K562 (cell line): Measurements from ENCODE around the gene SPON1. TPM values are rescaled to one million over a fixed set of nuclear protein-coding genes. Genes with fewer than 3 reads are reported as not detected.

ENCODE experiments used
- ATAC-seq: fragments of 200-7000 bp; cut with Tn5 transposase; 3 replicates; pipeline ENCODE4 v1.9.1; 2020; ENCODE audit warnings: moderate library complexity
- BruUV-seq: library from RNA; stranded (reverse); fragments of 400-500 nt; replicated peaks from 2 replicates; lab custom pipeline; 2021; lab: Mats Ljungman, UMichigan
- CTCF ChIA-PET: fragments of 300-600 bp; formaldehyde crosslinking; extraction: SDS; loops from one replicate; lab custom pipeline; 2021; ENCODE audit warnings: low intra/inter-chr PET ratio; lab: Yijun Ruan, JAX
- POLR2A ChIA-PET: fragments of 300-600, 350-650 bp; sonication (Branson Sonifier 250); formaldehyde crosslinking; extraction: SDS; loops from one replicate; lab custom pipeline; 2021; ENCODE audit warnings: antibody characterized with exemption, inconsistent platforms; lab: Yijun Ruan, JAX
- DNase-seq, 4 experiments: peaks; one replicate each; pipeline versions ENCODE4 v3.0.0 to v3.0.0-alpha.2; 2011 to 2018; ENCODE audit warnings: low spot score in 3 of 4, mixed read lengths in 3 of 4; ENCODE audit errors: extremely low read depth in 1 of 4
- FAIRE-seq: peaks from 2 replicates; lab custom pipeline; 2011; peaks lifted over from hg19 to GRCh38; lab: Jason Lieb, UNC
- H2AFZ ChIP-seq: 2 replicates; pipeline ENCODE4 v1.6.0; 2011; ENCODE audit warnings: low read depth, low read length, control low read depth, inconsistent platforms
- H3K27ac ChIP-seq: fragments of 200-600 bp; 3 replicates; pipeline ENCODE4 v1.8.0; 2011; ENCODE audit warnings: low read depth, mild to moderate bottlenecking, control low read depth, inconsistent platforms, low read length, moderate library complexity, mixed read lengths; ENCODE audit errors: extremely low read depth
- H3K27me3 ChIP-seq, 2 experiments: fragments of 300-600 bp in 1 of 2; 2 replicates in 1 of 2; 3 replicates in 1 of 2; pipeline versions ENCODE4 v1.6.0 to v1.8.0; 2011; ENCODE audit warnings: inconsistent platforms in 2 of 2, low read length in 2 of 2, mild to moderate bottlenecking in 1 of 2, mixed read lengths in 1 of 2, moderate library complexity in 1 of 2; ENCODE audit not compliant: control insufficient read depth in 2 of 2, insufficient read depth in 2 of 2
- H3K36me3 ChIP-seq: fragments of 300-600 bp; 3 replicates; pipeline ENCODE4 v1.8.0; 2011; ENCODE audit warnings: mild to moderate bottlenecking, low read length, inconsistent platforms; ENCODE audit not compliant: control insufficient read depth, insufficient read depth
- H3K4me1 ChIP-seq, 2 experiments: fragments of 200-600 bp in 1 of 2; replicated peaks in 1 of 2; 2 replicates in 1 of 2; 3 replicates in 1 of 2; pipeline versions ENCODE4 v1.5.1 to v1.8.0; 2011; ENCODE audit warnings: inconsistent platforms in 2 of 2, low read length in 2 of 2, mild to moderate bottlenecking in 1 of 2, mixed read lengths in 1 of 2, moderate library complexity in 1 of 2; ENCODE audit not compliant: control insufficient read depth in 2 of 2, insufficient read depth in 2 of 2
- H3K4me2 ChIP-seq: 2 replicates; pipeline ENCODE4 v1.6.1; 2011; ENCODE audit warnings: low read length, control low read depth, inconsistent platforms, mixed read lengths; ENCODE audit not compliant: insufficient read depth
- H3K4me3 ChIP-seq: fragments of 200-600 bp; sonication (generic), shearing (Covaris generic); 2 replicates; pipeline ENCODE4 v1.5.1; 2016; ENCODE audit warnings: control low read depth, inconsistent platforms
- H3K79me2 ChIP-seq: fragments of 200-600 bp; 3 replicates; pipeline ENCODE4 v1.8.0; 2011; ENCODE audit warnings: low read length, inconsistent platforms; ENCODE audit not compliant: control insufficient read depth, insufficient read depth
- H3K9ac ChIP-seq, 2 experiments: 2 replicates each; pipeline versions ENCODE4 v1.6.0 to v1.6.1; 2011; ENCODE audit warnings: low read depth in 2 of 2, low read length in 2 of 2, control low read depth in 1 of 2, inconsistent platforms in 1 of 2, mild to moderate bottlenecking in 1 of 2, mixed read lengths in 1 of 2; ENCODE audit not compliant: insufficient read depth in 1 of 2
- H3K9me1 ChIP-seq: one replicate; pipeline ENCODE4 v1.6.0; 2011; ENCODE audit warnings: inconsistent platforms, mild to moderate bottlenecking, low read length, moderate library complexity; ENCODE audit not compliant: control insufficient read depth, insufficient read depth
- H3K9me3 ChIP-seq: replicated peaks from 2 replicates; pipeline ENCODE4 v1.5.1; 2011; ENCODE audit warnings: low read depth, low read length, inconsistent platforms; ENCODE audit not compliant: control insufficient read depth, insufficient read depth
- H4K20me1 ChIP-seq: replicated peaks from 2 replicates; pipeline ENCODE4 v1.6.1; 2011; ENCODE audit warnings: low read length, inconsistent platforms, mixed read lengths; ENCODE audit not compliant: control insufficient read depth, insufficient read depth
- COPS2 ChIP-seq: fragments of 450-650 bp; conservative IDR thresholded peaks from 2 replicates; pipeline ENCODE4 v1.6.1; 2016; ENCODE audit warnings: mild to moderate bottlenecking, moderate library complexity
- CTCF ChIP-seq, 3 experiments: IDR thresholded peaks in 2 of 3; conservative IDR thresholded peaks in 1 of 3; 2 replicates each; pipeline ENCODE4 v1.5.1; 2011 to 2012; ENCODE audit warnings: low read length in 3 of 3, mild to moderate bottlenecking in 3 of 3, control low read depth in 2 of 3, improper control_type of control experiment in 1 of 3, inconsistent platforms in 1 of 3, low read depth in 1 of 3, mixed read lengths in 1 of 3, moderate library complexity in 1 of 3; ENCODE audit not compliant: insufficient read depth in 2 of 3
- DNMT1 ChIP-seq: fragments of 450-650 bp; IDR thresholded peaks from 2 replicates; pipeline ENCODE4 v1.6.1; 2016; ENCODE audit warnings: antibody characterized with exemption, mild to moderate bottlenecking
- E2F6 ChIP-seq, 2 experiments: IDR thresholded peaks; 2 replicates each; pipeline ENCODE4 v1.6.1; 2011; ENCODE audit warnings: borderline replicate concordance in 1 of 2, control low read depth in 1 of 2, low read depth in 1 of 2, low read length in 1 of 2, mild to moderate bottlenecking in 1 of 2, mixed read lengths in 1 of 2, moderate library complexity in 1 of 2; ENCODE audit not compliant: insufficient read depth in 1 of 2, insufficient read length in 1 of 2, poor library complexity in 1 of 2, severe bottlenecking in 1 of 2; ENCODE audit errors: extremely low read depth in 1 of 2
- FOSL1 ChIP-seq: fragments of 200-800 bp; sonication (Bioruptor generic); conservative IDR thresholded peaks from 2 replicates; pipeline ENCODE4 v1.6.1; 2016; ENCODE audit warnings: missing genetic modification characterization, missing compliant biosample characterization
- GTF2A2 ChIP-seq: IDR thresholded peaks from 2 replicates; pipeline ENCODE4 v1.6.1; 2016; ENCODE audit warnings: mild to moderate bottlenecking, missing genetic modification characterization, missing compliant biosample characterization
- HLTF ChIP-seq: fragments of 450-650 bp; IDR thresholded peaks from 2 replicates; pipeline ENCODE4 v1.6.1; 2016
- HMG20B ChIP-seq: fragments of 250-450 bp; sonication (Bioruptor Pico); IDR thresholded peaks from 2 replicates; pipeline ENCODE4 v1.5.0; 2021; ENCODE audit warnings: mild to moderate bottlenecking
- LARP7 ChIP-seq: fragments of 450-650 bp; IDR thresholded peaks from 2 replicates; pipeline ENCODE4 v1.6.1; 2016
- MCM3 ChIP-seq: fragments of 450-650 bp; IDR thresholded peaks from 2 replicates; pipeline ENCODE4 v1.6.1; 2016
- NR0B1 ChIP-seq: fragments of 450-650 bp; IDR thresholded peaks from one replicate; pipeline ENCODE4 v1.6.1; 2018; ENCODE audit warnings: mild to moderate bottlenecking, moderate library complexity; ENCODE audit not compliant: partially characterized antibody
- ZNF75A ChIP-seq: fragments of 450-650 bp; formaldehyde crosslinking; IDR thresholded peaks from 2 replicates; pipeline ENCODE4 v1.4.0; 2020; ENCODE audit warnings: mild to moderate bottlenecking
- WGBS: fragments of 100-300 bp; shearing (Covaris generic); methylation state at CpG from one replicate; pipeline ENCODE4 v1.1.6; 2016; ENCODE audit warnings: low coverage, mixed read lengths; ENCODE audit not compliant: insufficient coverage; ENCODE audit errors: missing lambda C conversion rate; 5-methylcytosine and 5-hydroxymethylcytosine counted together
- in situ Hi-C: fragments of 300-500 bp; cut with MboI; formaldehyde crosslinking; loops from 4 replicates; pipeline ENCODE4 v1.15.0; 2018; ENCODE audit warnings: inconsistent platforms, mixed read lengths
- intact Hi-C: fragments of 100-400 bp; cut with micrococcal nuclease; formaldehyde crosslinking; loops from 2 replicates; pipeline ENCODE4 v1.14.2; 2022
- polyA plus RNA-seq, 8 experiments: library from polyadenylated mRNA; depleted of rRNA in 4 of 8; stranded (reverse) in 5 of 8; unstranded in 3 of 8; fragments of >200 nt; fragmentation: Nextera tagmentation in 2 of 8; fragmentation: Illumina TruSeq in 1 of 8; extraction: Ambion mirVana in 2 of 8; extraction: Trizol in 1 of 8; gene quantifications; 2 replicates each; pipeline versions ENCODE4 v1.2.1 to v1.2.3, GENCODE V29; 2011 to 2014; ENCODE audit warnings: inconsistent platforms in 1 of 8, missing spikeins in 1 of 8
- total RNA-seq, 7 experiments: library from RNA; depleted of rRNA in 6 of 7; stranded (reverse); fragments of >200 nt in 6 of 7; fragmentation: Illumina TruSeq in 2 of 7; extraction: Trizol in 2 of 7; gene quantifications; 2 replicates each; pipeline versions ENCODE4 v1.2.1 to v1.2.3, GENCODE V29; 2011 to 2021; ENCODE audit warnings: low replicate concordance in 1 of 7
- TF ChIP-seq, protein P1 (sequence below): fragments of 450-650 bp; IDR thresholded peaks from 2 replicates; pipeline ENCODE4 v1.7.1; 2018; ENCODE audit warnings: mild to moderate bottlenecking, low read depth; ENCODE audit not compliant: partially characterized antibody

The SPON1 gene
- total and polyA plus RNA-seq, 9 of the 15 experiments (the other 6 are each of a cell fraction or from before 2014, with no cell fraction given) = 0.04 to 0.06 TPM; not detected in 7

- TF ChIP-seq LARP7 (no peak), FOSL1 (0 out of 2 replicates have a peak, but pooled peaks have one; percentile 11)
These were observed 12.6 kb upstream of the SPON1 start (continued) for GRCh38 chr11:13949876-13950275.

DNA sequence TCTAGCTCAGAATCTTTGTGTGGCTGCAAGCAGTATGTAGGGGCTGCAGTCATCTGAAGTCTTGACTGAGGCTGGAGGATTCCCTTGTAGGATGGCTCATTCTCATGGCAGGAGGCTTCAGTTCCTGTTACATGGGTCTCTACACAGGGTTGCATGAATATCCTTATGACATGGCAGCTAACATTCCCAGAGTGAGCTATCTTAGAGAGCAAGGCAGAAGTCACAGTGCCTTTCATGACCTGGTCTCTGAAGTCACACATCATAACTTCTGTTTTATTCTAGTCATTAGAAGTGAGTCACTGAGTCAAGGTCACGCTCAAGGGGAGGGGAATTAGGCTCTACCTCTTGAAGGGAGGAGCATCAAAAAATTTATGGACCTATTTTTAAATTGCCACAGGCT lies 10.3 kb upstream of the SPON1 start:
- Histone ChIP-seq H2AFZ (no peak overlapping the region), H3K36me3 (no peaks in the 10 kb centered on the region), H3K4me2 (no peak overlapping the region), H3K9me1 (no peaks in the 10 kb centered on the region), H3K27me3 (peaks cover 11% of the 10 kb centered on the region in 2 experiments; a peak in 3 of 5 replicates), H3K79me2 (no peaks in the 10 kb centered on the region), H3K9ac (no peak overlapping the region), H3K4me3 (no peak overlapping the region), H3K4me1 (no peaks in the 10 kb centered on the region), H3K9me3 (no peaks in the 10 kb centered on the region), H4K20me1 (no peaks in the 10 kb centered on the region), H3K27ac (no peak overlapping the region)
- CTCF ChIA-PET = no interaction called here
- no peak for FAIRE-seq
- ATAC-seq = no peak
- in situ Hi-C loops = loop anchor here (10.0 kb wide), 1 partner anchor 293 kb away; no protein-coding TSS in a partner anchor
- 8% methylated on average over 1 of the region's 1 CpG for WGBS
- DNase-seq = no peak
- intact Hi-C loops = no loop called here
- no TSS peak for BruUV-seq
- POLR2A ChIA-PET = interaction anchor here (0.9 kb wide), 1 partner anchor 13 kb away, joined by 3 read pairs; no protein-coding TSS in a partner anchor
- TF ChIP-seq DNMT1 (no peak), GTF2A2 (no peak), E2F6 (IDR thresholded peaks at IDR 0.05; ENCODE audit: borderline replicate concordance in 1 of 2, extremely low read depth in 1 of 2, insufficient read depth in 1 of 2, insufficient read length in 1 of 2, low read depth in 1 of 2, low read length in 1 of 2, poor library complexity in 1 of 2, severe bottlenecking in 1 of 2) (no peak), CTCF (IDR thresholded peaks at IDR 0.05 in 2 of 3, conservative IDR thresholded peaks at IDR 0.05 in 1 of 3; ENCODE audit: insufficient read depth in 2 of 3, low read depth in 1 of 3, low read length in 3 of 3) (no peak), LARP7 (no peak), HLTF (no peak), MCM3 (no peak), NR0B1 (no peak), HMG20B (no peak), ZNF75A (CRISPR knock-in tag) (no peak), COPS2 (no peak)
- TF ChIP-seq, protein P1, sequence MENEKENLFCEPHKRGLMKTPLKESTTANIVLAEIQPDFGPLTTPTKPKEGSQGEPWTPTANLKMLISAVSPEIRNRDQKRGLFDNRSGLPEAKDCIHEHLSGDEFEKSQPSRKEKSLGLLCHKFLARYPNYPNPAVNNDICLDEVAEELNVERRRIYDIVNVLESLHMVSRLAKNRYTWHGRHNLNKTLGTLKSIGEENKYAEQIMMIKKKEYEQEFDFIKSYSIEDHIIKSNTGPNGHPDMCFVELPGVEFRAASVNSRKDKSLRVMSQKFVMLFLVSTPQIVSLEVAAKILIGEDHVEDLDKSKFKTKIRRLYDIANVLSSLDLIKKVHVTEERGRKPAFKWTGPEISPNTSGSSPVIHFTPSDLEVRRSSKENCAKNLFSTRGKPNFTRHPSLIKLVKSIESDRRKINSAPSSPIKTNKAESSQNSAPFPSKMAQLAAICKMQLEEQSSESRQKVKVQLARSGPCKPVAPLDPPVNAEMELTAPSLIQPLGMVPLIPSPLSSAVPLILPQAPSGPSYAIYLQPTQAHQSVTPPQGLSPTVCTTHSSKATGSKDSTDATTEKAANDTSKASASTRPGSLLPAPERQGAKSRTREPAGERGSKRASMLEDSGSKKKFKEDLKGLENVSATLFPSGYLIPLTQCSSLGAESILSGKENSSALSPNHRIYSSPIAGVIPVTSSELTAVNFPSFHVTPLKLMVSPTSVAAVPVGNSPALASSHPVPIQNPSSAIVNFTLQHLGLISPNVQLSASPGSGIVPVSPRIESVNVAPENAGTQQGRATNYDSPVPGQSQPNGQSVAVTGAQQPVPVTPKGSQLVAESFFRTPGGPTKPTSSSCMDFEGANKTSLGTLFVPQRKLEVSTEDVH = no peak
